Measurements from ENCODE around the gene CCDC142.
A peak's percentile ranks its signal among the peaks of the same experiment; 100 is the strongest.
"Not testable (repeated sequence)": the region's sequence is repeated elsewhere in the genome, so short reads cannot be mapped to it uniquely, and the experiment has no call there.

Gene CCDC142

GRCh38 chr2:74474899-74475298 lies 7.9 kb downstream of the CCDC142 start:
- peak overlapping the region in 1 of 3 experiments; percentile 44 for H3K27ac Mint-ChIP-seq
- TF ChIP-seq, protein P1, sequence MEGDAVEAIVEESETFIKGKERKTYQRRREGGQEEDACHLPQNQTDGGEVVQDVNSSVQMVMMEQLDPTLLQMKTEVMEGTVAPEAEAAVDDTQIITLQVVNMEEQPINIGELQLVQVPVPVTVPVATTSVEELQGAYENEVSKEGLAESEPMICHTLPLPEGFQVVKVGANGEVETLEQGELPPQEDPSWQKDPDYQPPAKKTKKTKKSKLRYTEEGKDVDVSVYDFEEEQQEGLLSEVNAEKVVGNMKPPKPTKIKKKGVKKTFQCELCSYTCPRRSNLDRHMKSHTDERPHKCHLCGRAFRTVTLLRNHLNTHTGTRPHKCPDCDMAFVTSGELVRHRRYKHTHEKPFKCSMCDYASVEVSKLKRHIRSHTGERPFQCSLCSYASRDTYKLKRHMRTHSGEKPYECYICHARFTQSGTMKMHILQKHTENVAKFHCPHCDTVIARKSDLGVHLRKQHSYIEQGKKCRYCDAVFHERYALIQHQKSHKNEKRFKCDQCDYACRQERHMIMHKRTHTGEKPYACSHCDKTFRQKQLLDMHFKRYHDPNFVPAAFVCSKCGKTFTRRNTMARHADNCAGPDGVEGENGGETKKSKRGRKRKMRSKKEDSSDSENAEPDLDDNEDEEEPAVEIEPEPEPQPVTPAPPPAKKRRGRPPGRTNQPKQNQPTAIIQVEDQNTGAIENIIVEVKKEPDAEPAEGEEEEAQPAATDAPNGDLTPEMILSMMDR (IDR thresholded peaks at IDR 0.05; ENCODE audit: unreplicated experiment in 3 of 3), result peak in 1 of 3 experiments; percentile 18
- H3K4me1 Mint-ChIP-seq, result peaks cover 20% of the 10 kb centered on the region
- H3K27me3 Mint-ChIP-seq (ENCODE audit: low read depth), result no peaks in the 10 kb centered on the region
- no peaks in the 10 kb centered on the region for H3K9me3 Mint-ChIP-seq
- H3K4me3 Mint-ChIP-seq, result peak overlapping the region in 1 of 3 experiments; percentile 22
- H3K36me3 Mint-ChIP-seq (ENCODE audit: low read depth), result peaks cover 38% of the 10 kb centered on the region

DNA sequence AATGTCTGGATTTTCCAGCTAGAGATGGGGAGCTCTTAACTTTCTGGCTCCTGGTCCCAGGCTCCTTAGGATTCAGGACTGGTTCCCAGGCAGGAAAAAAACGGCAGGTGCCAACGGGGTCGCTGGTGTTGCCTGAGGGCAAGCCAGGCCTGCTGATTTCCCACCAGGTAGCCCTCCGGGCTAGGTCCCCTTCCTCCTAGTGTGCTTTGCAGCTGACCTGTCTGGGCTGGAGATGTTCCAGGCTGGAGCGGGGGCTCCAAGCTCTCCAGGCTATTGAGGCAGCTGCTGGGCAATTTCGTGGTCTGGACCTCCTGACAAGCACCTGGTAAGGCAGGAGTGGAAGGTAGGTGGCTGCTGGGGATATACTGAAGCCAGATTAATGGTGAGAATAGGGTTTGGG lies 8.3 kb downstream of the CCDC142 start:
- Mint-ChIP-seq H3K4me3 (peak overlapping the region; percentile 59 to 64 (median 61)), H3K36me3 (ENCODE audit: low read depth) (peaks cover 37% of the 10 kb centered on the region), H3K4me1 (peaks cover 22% of the 10 kb centered on the region), H3K9me3 (no peaks in the 10 kb centered on the region), H3K27me3 (ENCODE audit: low read depth) (no peaks in the 10 kb centered on the region), H3K27ac (no peak overlapping the region)
- TF ChIP-seq, protein P1 (IDR thresholded peaks at IDR 0.05; ENCODE audit: unreplicated experiment in 3 of 3), result no peak

GRCh38 chr2:74472945-74473258 lies 9.9 kb downstream of the CCDC142 start:
- Mint-ChIP-seq H3K27ac (peak overlapping the region; percentile 99 to 100 (median 99)), H3K9me3 (no peaks in the 10 kb centered on the region), H3K4me1 (peaks cover 22% of the 10 kb centered on the region), H3K36me3 (ENCODE audit: low read depth) (peaks cover 32% of the 10 kb centered on the region), H3K27me3 (ENCODE audit: low read depth) (no peaks in the 10 kb centered on the region), H3K4me3 (peak overlapping the region; percentile 97 to 99 (median 99))
- TF ChIP-seq, protein P1 (IDR thresholded peaks at IDR 0.05; ENCODE audit: unreplicated experiment in 3 of 3), result no peak

- Mint-ChIP-seq H3K9me3 (no peaks in the 10 kb centered on the region), H3K27ac (peak within 1 kb of the TSS; percentile 99 to 100 (median 99)), H3K36me3 (ENCODE audit: low read depth) (peaks cover 29% of the 10 kb centered on the region), H3K4me1 (peaks cover 22% of the 10 kb centered on the region), H3K27me3 (ENCODE audit: low read depth) (no peaks in the 10 kb centered on the region), H3K4me3 (peak within 1 kb of the TSS; percentile 97 to 99 (median 99))
- TF ChIP-seq, protein P1 (IDR thresholded peaks at IDR 0.05; ENCODE audit: unreplicated experiment in 3 of 3), result no peak
Measured at GRCh38 chr2:74472086-74472944, 10.5 kb downstream of the CCDC142 start, which contains the start of gene MRPL53. Gene MRPL53, minus strand, starts transcription at chr2:74472680. Its CDS starts 20 bp downstream, at chr2:74472660.

DNA sequence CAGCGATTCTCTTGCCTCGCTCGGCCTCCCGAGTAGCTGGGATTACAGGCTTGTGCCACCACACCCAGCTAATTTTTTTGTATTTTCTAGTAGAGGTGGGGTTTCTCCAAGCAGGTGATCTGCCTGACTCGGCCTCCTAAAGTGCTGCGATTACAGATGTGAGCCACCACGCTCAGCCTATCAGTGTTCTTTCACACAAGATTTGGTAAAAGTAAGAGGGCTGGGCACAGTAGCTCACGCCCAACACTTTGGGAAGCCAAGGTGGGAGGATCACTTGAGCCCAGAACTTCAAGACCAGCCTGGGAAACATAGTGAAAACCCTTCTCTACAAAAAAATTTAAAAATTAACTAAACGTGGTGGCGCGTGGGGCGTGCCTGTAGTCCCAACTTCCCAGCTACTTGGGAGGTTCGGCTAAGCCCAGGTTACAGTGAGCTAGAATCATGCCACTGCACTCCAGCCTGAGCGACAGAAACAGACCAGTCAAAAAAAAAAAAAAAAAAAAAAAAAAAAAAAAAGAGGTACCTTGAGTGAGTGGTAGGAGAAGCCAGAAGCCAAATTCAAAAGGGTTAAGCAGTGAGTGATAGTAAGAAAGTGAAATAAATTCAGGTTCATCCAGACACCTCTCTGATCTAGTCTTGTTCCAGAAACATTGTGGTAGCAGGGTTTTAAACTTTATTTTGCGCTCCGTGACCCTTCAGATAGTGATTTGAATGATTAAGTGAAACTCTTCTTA lies 11.3 kb downstream of the CCDC142 start:
- peak overlapping the region; percentile 99 to 100 (median 99) for H3K27ac Mint-ChIP-seq
- TF ChIP-seq, protein P1 (IDR thresholded peaks at IDR 0.05; ENCODE audit: unreplicated experiment in 3 of 3), result no peak

GRCh38 chr2:74470742-74471141 lies 12.1 kb downstream of the CCDC142 start:
- not testable (repeated sequence) for H3K9me3 Mint-ChIP-seq; H3K27me3 Mint-ChIP-seq (ENCODE audit: low read depth)
- peaks cover 25% of the 10 kb centered on the region for H3K36me3 Mint-ChIP-seq (ENCODE audit: low read depth)
- peak overlapping the region; percentile 79 to 84 (median 80) for H3K27ac Mint-ChIP-seq
- peak overlapping the region; percentile 73 to 87 (median 85) for H3K4me3 Mint-ChIP-seq
- H3K4me1 Mint-ChIP-seq, result peaks cover 22% of the 10 kb centered on the region

More for the DNA sequence above, 11.3 kb downstream of the CCDC142 start:
- H3K36me3 Mint-ChIP-seq (ENCODE audit: low read depth), result peaks cover 28% of the 10 kb centered on the region
- H3K9me3 Mint-ChIP-seq, result no peaks in the 10 kb centered on the region
- peaks cover 22% of the 10 kb centered on the region for H3K4me1 Mint-ChIP-seq
- H3K4me3 Mint-ChIP-seq, result peak overlapping the region; percentile 97 to 99 (median 99)
- no peaks in the 10 kb centered on the region for H3K27me3 Mint-ChIP-seq (ENCODE audit: low read depth)
